Cardiac muscle cell (in vitro differentiated cells and primary cell): Measurements from ENCODE around the gene SUSD5. TPM values are rescaled to one million over a fixed set of nuclear protein-coding genes. Genes with fewer than 3 reads are reported as not detected.

ENCODE experiments used
- DNase-seq, 2 donors: peaks; one replicate each; pipeline versions ENCODE4 v3.0.0 to v3.0.0-alpha.2; 2010 to 2017; ENCODE audit warnings: low read depth in 1 of 2, low spot score in 1 of 2
- H3K27ac ChIP-seq: fragments of 200-600 bp; sonication (generic); 2 replicates; pipeline ENCODE4 v1.5.1; 2016
- H3K27me3 ChIP-seq: fragments of 200-600 bp; sonication (generic); 2 replicates; pipeline ENCODE4 v1.6.0; 2016; ENCODE audit warnings: control low read depth
- H3K36me3 ChIP-seq: fragments of 200-600 bp; sonication (generic); 2 replicates; pipeline ENCODE4 v1.5.1; 2016; ENCODE audit warnings: control low read depth
- H3K4me1 ChIP-seq: fragments of 200-600 bp; sonication (generic); 2 replicates; pipeline ENCODE4 v1.8.1; 2017; ENCODE audit warnings: low read depth, mild to moderate bottlenecking, mixed run types
- H3K4me3 ChIP-seq: fragments of 200-600 bp; sonication (generic); 2 replicates; pipeline ENCODE4 v1.5.1; 2016; ENCODE audit warnings: mild to moderate bottlenecking
- H3K9me3 ChIP-seq: fragments of 200-600 bp; sonication (generic); 2 replicates; pipeline ENCODE4 v1.5.1; 2017; ENCODE audit warnings: low read depth, mild to moderate bottlenecking, control low read depth
- CTCF ChIP-seq: IDR thresholded peaks from 2 replicates; pipeline ENCODE4 v1.5.1; 2012; ENCODE audit warnings: low read depth, mild to moderate bottlenecking, low read length
- polyA plus RNA-seq: library from polyadenylated mRNA; unstranded; fragments of >200 nt; fragmentation: Nextera tagmentation; extraction: Ambion mirVana; gene quantifications from 2 replicates; pipeline ENCODE4 v1.2.1, GENCODE V29; 2016
- total RNA-seq: library from RNA; depleted of rRNA; stranded (reverse); fragments of >200 nt; gene quantifications from 2 replicates; pipeline ENCODE4 v1.2.3, GENCODE V29; 2016

SUSD5 gene
- total and polyA plus RNA-seq, 2 experiments from 2014 or later, result 4.3 to 11.0 TPM

- no peaks in the 10 kb centered on the region for H3K9me3 ChIP-seq
- no peaks in the 10 kb centered on the region for H3K27me3 ChIP-seq
- no peak for TF ChIP-seq CTCF
- H3K4me1 ChIP-seq, result no peaks in the 10 kb centered on the region
- no peak for DNase-seq
- no peak overlapping the region for H3K27ac ChIP-seq
- no peaks in the 10 kb centered on the region for H3K36me3 ChIP-seq
- H3K4me3 ChIP-seq, result no peak overlapping the region
Observed at GRCh38 chr3:33105341-33105948, 113.2 kb downstream of the SUSD5 start.

DNA sequence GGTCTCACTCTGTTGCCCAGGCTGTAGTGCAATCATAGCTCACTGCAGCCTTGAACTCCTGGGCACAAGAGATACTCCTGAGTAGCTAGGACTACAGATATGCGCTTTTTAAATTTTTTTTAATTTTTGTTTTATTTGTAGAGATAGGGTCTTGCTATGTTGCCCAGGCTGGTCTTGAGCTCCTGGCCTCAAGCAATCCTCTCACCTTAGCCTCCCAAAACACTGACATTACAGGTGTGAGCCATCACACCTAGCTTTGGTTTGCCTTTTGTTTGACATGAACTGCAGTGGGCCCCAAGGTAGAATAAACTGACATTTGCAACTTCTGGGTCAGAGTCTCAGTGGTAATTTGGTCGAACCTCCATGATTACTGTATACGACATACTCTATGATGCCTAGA lies 113.8 kb downstream of the SUSD5 start:
- Histone ChIP-seq H3K4me1 (no peaks in the 10 kb centered on the region), H3K27ac (no peak overlapping the region), H3K9me3 (no peaks in the 10 kb centered on the region), H3K27me3 (no peaks in the 10 kb centered on the region), H3K36me3 (no peaks in the 10 kb centered on the region), H3K4me3 (no peak overlapping the region)
- DNase-seq, result no peak
- no peak for TF ChIP-seq CTCF

DNA sequence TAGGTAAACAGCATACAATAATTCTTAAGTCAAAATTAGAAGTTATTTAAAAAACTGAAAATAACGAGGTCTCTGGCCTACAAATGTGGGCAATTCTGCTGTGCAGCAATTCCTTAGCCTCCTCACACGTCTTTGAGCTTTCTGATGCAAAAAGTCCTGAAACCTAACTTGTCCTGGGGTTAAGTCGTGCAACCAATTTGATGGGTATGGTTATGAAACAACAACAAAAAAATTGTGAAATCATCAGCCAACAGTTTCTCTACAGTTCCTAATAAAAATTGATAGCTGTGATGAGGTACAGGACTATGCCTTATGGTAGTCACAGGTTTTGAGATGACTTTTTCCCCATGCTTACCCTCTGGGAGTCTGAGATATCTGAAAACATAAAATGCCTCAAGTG lies 115.1 kb downstream of the SUSD5 start:
- H3K4me3 ChIP-seq, result no peak overlapping the region
- H3K27me3 ChIP-seq, result no peaks in the 10 kb centered on the region
- no peak overlapping the region for H3K27ac ChIP-seq
- no peak for TF ChIP-seq CTCF
- no peak for DNase-seq
- no peaks in the 10 kb centered on the region for H3K4me1 ChIP-seq
- H3K36me3 ChIP-seq, result no peaks in the 10 kb centered on the region
- no peaks in the 10 kb centered on the region for H3K9me3 ChIP-seq

GRCh38 chr3:33103034-33103433 lies 115.6 kb downstream of the SUSD5 start:
- Histone ChIP-seq H3K27me3 (no peaks in the 10 kb centered on the region), H3K4me3 (no peak overlapping the region), H3K9me3 (no peaks in the 10 kb centered on the region), H3K27ac (no peak overlapping the region), H3K36me3 (no peaks in the 10 kb centered on the region), H3K4me1 (no peaks in the 10 kb centered on the region)
- no peak for DNase-seq
- TF ChIP-seq CTCF, result no peak

DNA sequence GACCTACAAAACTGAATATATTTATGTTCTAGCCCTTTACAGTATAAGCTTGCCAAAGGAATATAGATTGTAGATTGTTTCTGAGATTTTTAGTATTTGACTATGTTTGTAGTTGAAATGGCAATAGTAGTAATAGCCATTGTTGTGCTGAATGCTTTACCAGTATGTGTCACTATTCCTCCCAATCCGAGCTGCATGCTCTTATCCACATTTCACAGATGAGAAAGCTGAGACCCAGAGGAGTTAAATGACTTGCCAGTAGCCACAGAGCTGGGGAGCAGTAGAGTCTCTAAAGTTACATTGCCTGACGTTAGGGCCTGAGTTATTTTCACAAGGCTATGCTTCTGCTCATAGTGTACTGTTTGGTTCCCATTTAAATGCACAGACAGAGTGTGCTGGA lies 118.4 kb downstream of the SUSD5 start:
- no peak for TF ChIP-seq CTCF
- no peaks in the 10 kb centered on the region for H3K36me3 ChIP-seq
- no peak overlapping the region for H3K27ac ChIP-seq
- H3K9me3 ChIP-seq, result no peaks in the 10 kb centered on the region
- H3K27me3 ChIP-seq, result no peaks in the 10 kb centered on the region
- no peak for DNase-seq
- H3K4me3 ChIP-seq, result no peak overlapping the region
- H3K4me1 ChIP-seq, result no peaks in the 10 kb centered on the region

Other genes starting within 250 kb of the SUSD5 start
- gene GLB1, start 121.7 kb downstream of the SUSD5 start, total RNA-seq, result 63.8 and 72.5 TPM in 2 replicates
- 60.7 and 81.0 TPM in 2 replicates for gene GLB1, start 121.7 kb downstream of the SUSD5 start, polyA plus RNA-seq
- gene TMPPE, start 121.7 kb downstream of the SUSD5 start, total RNA-seq, result 5.2 and 6.9 TPM in 2 replicates
- 1.8 and 2.4 TPM in 2 replicates for gene TMPPE, start 121.7 kb downstream of the SUSD5 start, polyA plus RNA-seq
- 62.1 and 127 TPM in 2 replicates for gene CRTAP, start 104.8 kb downstream of the SUSD5 start, total RNA-seq
- gene CRTAP, start 104.8 kb downstream of the SUSD5 start, polyA plus RNA-seq, result 83.6 and 99.8 TPM in 2 replicates
- 19.0 and 27.6 TPM in 2 replicates for gene FBXL2, start 58.6 kb upstream of the SUSD5 start, total RNA-seq
- gene FBXL2, start 58.6 kb upstream of the SUSD5 start, polyA plus RNA-seq, result 17.5 and 25.6 TPM in 2 replicates
- 43.3 and 51.5 TPM in 2 replicates for gene UBP1, start 221.6 kb upstream of the SUSD5 start, total RNA-seq
- 37.1 and 39.0 TPM in 2 replicates for gene UBP1, start 221.6 kb upstream of the SUSD5 start, polyA plus RNA-seq